ENCODE data around the gene IGF1R. TPM values are rescaled to one million over a fixed set of nuclear protein-coding genes. Genes with fewer than 3 reads are reported as not detected.

IGF1R gene
- total RNA-seq, 1 donor from 2014 or later = 145 TPM

- Mint-ChIP-seq H3K27ac (ENCODE audit: unreplicated experiment) (no peak overlapping the region), H3K4me3 (ENCODE audit: unreplicated experiment) (no peak overlapping the region), H3K36me3 (ENCODE audit: unreplicated experiment) (no peaks in the 10 kb centered on the region), H3K4me1 (ENCODE audit: low read depth, unreplicated experiment) (peaks cover 51% of the 10 kb centered on the region), H3K9me3 (ENCODE audit: unreplicated experiment) (peaks cover 3% of the 10 kb centered on the region), H3K27me3 (ENCODE audit: unreplicated experiment) (peaks cover 5% of the 10 kb centered on the region)
- no peak for TF ChIP-seq CTCF (IDR thresholded peaks at IDR 0.05; ENCODE audit: partially characterized antibody, unreplicated experiment)
- no peak for DNase-seq
These were observed 36.1 kb downstream of the IGF1R start for GRCh38 chr15:98684436-98684835.

GRCh38 chr15:98684995-98685525, 36.7 kb downstream of the IGF1R start:
- Mint-ChIP-seq H3K27ac (ENCODE audit: unreplicated experiment) (no peak overlapping the region), H3K4me1 (ENCODE audit: low read depth, unreplicated experiment) (peaks cover 54% of the 10 kb centered on the region), H3K4me3 (ENCODE audit: unreplicated experiment) (no peak overlapping the region), H3K9me3 (ENCODE audit: unreplicated experiment) (peaks cover 3% of the 10 kb centered on the region), H3K27me3 (ENCODE audit: unreplicated experiment) (peaks cover 5% of the 10 kb centered on the region), H3K36me3 (ENCODE audit: unreplicated experiment) (no peaks in the 10 kb centered on the region)
- no peak for DNase-seq
- no peak for TF ChIP-seq CTCF (IDR thresholded peaks at IDR 0.05; ENCODE audit: partially characterized antibody, unreplicated experiment)

GRCh38 chr15:98686983-98687382, 38.6 kb downstream of the IGF1R start:
- Mint-ChIP-seq H3K4me3 (ENCODE audit: unreplicated experiment) (no peak overlapping the region), H3K36me3 (ENCODE audit: unreplicated experiment) (no peaks in the 10 kb centered on the region), H3K27ac (ENCODE audit: unreplicated experiment) (no peak overlapping the region), H3K27me3 (ENCODE audit: unreplicated experiment) (peaks cover 5% of the 10 kb centered on the region), H3K4me1 (ENCODE audit: low read depth, unreplicated experiment) (peaks cover 50% of the 10 kb centered on the region), H3K9me3 (ENCODE audit: unreplicated experiment) (peaks cover 3% of the 10 kb centered on the region)
- DNase-seq = no peak
- TF ChIP-seq CTCF (IDR thresholded peaks at IDR 0.05; ENCODE audit: partially characterized antibody, unreplicated experiment) = no peak

- Mint-ChIP-seq H3K27me3 (ENCODE audit: unreplicated experiment) (peaks cover 5% of the 10 kb centered on the region), H3K4me3 (ENCODE audit: unreplicated experiment) (no peak overlapping the region), H3K36me3 (ENCODE audit: unreplicated experiment) (no peaks in the 10 kb centered on the region), H3K27ac (ENCODE audit: unreplicated experiment) (peak overlapping the region; percentile 52), H3K9me3 (ENCODE audit: unreplicated experiment) (peaks cover 1% of the 10 kb centered on the region), H3K4me1 (ENCODE audit: low read depth, unreplicated experiment) (peaks cover 42% of the 10 kb centered on the region)
- DNase-seq = no peak
- no peak for TF ChIP-seq CTCF (IDR thresholded peaks at IDR 0.05; ENCODE audit: partially characterized antibody, unreplicated experiment)
These were observed 41.1 kb downstream of the IGF1R start for GRCh38 chr15:98689431-98689861.

- Mint-ChIP-seq H3K9me3 (ENCODE audit: unreplicated experiment) (peaks cover 4% of the 10 kb centered on the region), H3K27me3 (ENCODE audit: unreplicated experiment) (peaks cover 5% of the 10 kb centered on the region), H3K4me3 (ENCODE audit: unreplicated experiment) (no peak overlapping the region), H3K36me3 (ENCODE audit: unreplicated experiment) (no peaks in the 10 kb centered on the region), H3K27ac (ENCODE audit: unreplicated experiment) (peak overlapping the region; percentile 17), H3K4me1 (ENCODE audit: low read depth, unreplicated experiment) (peaks cover 48% of the 10 kb centered on the region)
- TF ChIP-seq CTCF (IDR thresholded peaks at IDR 0.05; ENCODE audit: partially characterized antibody, unreplicated experiment) = no peak
- no peak for DNase-seq
These were observed 42.1 kb downstream of the IGF1R start for GRCh38 chr15:98690272-98690950.

All from glutamatergic neuron (in vitro differentiated cells).